ENCODE results near the gene PHLDA2. TPM values are rescaled to one million over a fixed set of nuclear protein-coding genes. Genes with fewer than 3 reads are reported as not detected.
A peak's percentile ranks its signal among the peaks of the same experiment; 100 is the strongest.

Gene PHLDA2
- total RNA-seq, 3 donors from 2014 or later = 2.0 to 2.3 TPM; not detected in 1

DNA sequence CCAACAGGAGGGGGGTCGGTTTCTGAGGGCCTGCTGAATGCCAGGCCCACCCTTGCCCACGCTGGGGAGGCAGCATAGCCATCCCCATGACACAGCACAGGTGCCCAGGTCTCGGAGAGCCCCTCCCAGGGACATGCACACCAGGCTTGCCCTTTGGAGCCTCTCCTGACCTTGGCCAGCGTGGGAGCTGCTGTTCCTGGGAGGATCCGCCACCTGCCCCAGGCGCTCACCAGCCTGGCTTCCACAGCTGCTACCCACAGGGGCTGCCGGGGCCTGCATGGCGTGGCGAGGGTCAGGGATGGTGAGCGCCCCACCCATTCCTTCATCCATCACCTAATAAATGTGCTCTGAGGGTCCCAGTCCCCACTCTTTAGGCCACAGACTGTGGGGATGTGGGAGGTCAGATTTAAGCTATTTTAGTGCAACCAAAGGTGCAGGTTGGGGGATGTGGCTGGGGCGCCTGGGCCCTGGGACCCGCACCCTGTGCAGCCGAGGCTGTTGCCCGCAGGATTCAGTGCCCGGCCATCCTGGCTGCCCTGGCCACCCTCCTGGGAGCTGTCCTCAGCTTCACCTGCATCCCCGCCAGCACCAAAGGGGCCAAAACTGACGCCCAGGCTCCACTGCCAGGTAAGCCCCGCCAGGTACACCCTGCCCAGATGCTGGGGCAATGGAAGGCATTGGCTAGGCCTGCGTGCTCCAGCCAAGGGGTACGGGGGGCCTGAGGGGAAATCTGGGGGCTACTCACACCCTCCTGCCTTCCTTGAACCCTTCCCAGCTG lies 12.9 kb downstream of the PHLDA2 start:
- Histone ChIP-seq H3K36me3 (no peaks in the 10 kb centered on the region), H3K4me3 (no peak overlapping the region), H3K9me3 (no peaks in the 10 kb centered on the region), H3K27me3 (no peaks in the 10 kb centered on the region), H3K4me1 (peaks cover 22 to 29% of the 10 kb centered on the region in 2 donors), H3K27ac (no peak overlapping the region)
- DNase-seq (ENCODE audit: low spot score in 2 of 2) = no peak
- TF ChIP-seq POLR2A (IDR thresholded peaks at IDR 0.05) (no peak), CTCF (IDR thresholded peaks at IDR 0.05) (no peak), POLR2AphosphoS5 (IDR thresholded peaks at IDR 0.05) (no peak)
- intact Hi-C loops (cut with DNase I; ENCODE audit: low total_unique reads) = no loop called here

DNA sequence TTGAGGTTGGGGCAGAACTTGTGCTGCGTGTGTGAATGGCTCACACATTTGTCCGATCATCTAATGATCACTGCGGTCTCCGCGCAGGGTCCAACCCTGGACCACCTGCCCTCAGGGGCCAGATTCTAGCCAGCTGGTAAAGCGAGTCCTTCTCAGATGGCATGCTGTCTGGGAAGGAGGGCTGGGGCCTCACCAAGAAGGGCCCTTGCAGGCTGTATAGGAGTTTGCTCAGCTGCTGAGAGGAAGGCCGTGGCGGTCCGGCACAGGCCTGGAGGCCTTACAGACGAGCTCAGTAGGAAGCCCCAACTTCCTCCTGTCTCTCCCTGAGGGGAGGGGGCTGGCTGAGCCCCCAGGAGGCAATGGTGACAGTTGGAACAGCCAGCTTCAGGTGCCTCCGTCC lies 13.7 kb downstream of the PHLDA2 start:
- Histone ChIP-seq H3K4me1 (peaks cover 22 to 33% of the 10 kb centered on the region in 2 donors), H3K4me3 (no peak overlapping the region), H3K27ac (no peak overlapping the region), H3K36me3 (no peaks in the 10 kb centered on the region), H3K9me3 (no peaks in the 10 kb centered on the region), H3K27me3 (no peaks in the 10 kb centered on the region)
- no peak for DNase-seq (ENCODE audit: low spot score in 2 of 2)
- TF ChIP-seq POLR2A (IDR thresholded peaks at IDR 0.05) (no peak), CTCF (IDR thresholded peaks at IDR 0.05) (no peak), POLR2AphosphoS5 (IDR thresholded peaks at IDR 0.05) (no peak)
- intact Hi-C loops (cut with DNase I; ENCODE audit: low total_unique reads) = no loop called here

DNA sequence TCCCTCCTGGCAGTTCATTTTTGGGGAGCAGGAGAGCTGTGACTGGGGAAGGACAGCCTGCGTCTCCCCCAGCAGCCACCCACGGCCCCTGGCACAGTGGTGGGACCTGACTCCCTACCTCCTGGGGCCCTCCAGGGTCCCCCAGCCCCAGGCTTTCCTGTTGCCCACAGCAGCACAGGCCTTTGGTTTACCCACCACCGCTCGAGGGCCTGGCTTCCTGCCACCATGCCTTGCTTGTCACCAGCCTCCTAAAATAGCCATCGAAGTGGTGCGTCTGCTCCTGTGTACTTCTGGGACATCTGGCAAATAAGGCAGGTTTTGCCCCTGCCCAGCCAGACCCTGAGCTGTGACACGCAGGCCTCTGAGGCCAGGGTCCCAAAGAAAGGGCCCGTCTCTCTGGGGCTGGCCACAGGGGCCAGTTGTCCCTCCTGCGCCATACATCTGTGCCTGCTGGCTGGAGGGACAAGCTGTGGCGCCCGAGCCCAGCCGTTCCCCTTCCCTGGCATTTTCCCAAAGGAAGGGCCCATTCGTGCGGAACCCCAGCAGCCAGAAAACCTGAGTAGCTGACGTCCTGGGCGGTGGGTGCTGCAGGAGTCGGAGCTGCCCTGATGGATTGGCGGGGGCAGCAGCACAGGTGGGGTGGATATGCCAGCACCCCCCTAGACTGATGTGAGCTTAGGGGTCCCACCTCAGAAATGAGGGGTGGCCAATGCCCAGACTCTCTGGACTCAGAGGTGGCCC lies 14.6 kb downstream of the PHLDA2 start:
- Histone ChIP-seq H3K27ac (peak overlapping the region; percentile 87 to 94), H3K36me3 (no peaks in the 10 kb centered on the region), H3K4me1 (peaks cover 22 to 33% of the 10 kb centered on the region in 2 donors), H3K27me3 (no peaks in the 10 kb centered on the region), H3K4me3 (no peak overlapping the region), H3K9me3 (no peaks in the 10 kb centered on the region)
- TF ChIP-seq POLR2AphosphoS5 (IDR thresholded peaks at IDR 0.05) (no peak), CTCF (IDR thresholded peaks at IDR 0.05) (no peak), POLR2A (IDR thresholded peaks at IDR 0.05) (no peak)
- no peak for DNase-seq (ENCODE audit: low spot score in 2 of 2)
- intact Hi-C loops (cut with DNase I; ENCODE audit: low total_unique reads) = no loop called here

- H3K27ac ChIP-seq = peak overlapping the region; percentile 87 to 94
- DNase-seq (ENCODE audit: low spot score in 2 of 2) = no peak
- H3K9me3 ChIP-seq = no peaks in the 10 kb centered on the region
- no peak overlapping the region for H3K4me3 ChIP-seq
- peaks cover 22 to 33% of the 10 kb centered on the region in 2 donors for H3K4me1 ChIP-seq
- H3K27me3 ChIP-seq = no peaks in the 10 kb centered on the region
- intact Hi-C loops (cut with DNase I; ENCODE audit: low total_unique reads) = no loop called here
- no peaks in the 10 kb centered on the region for H3K36me3 ChIP-seq
- TF ChIP-seq POLR2A (IDR thresholded peaks at IDR 0.05) = no peak
- no peak for TF ChIP-seq POLR2AphosphoS5 (IDR thresholded peaks at IDR 0.05)
- no peak for TF ChIP-seq CTCF (IDR thresholded peaks at IDR 0.05)
These were observed 15.4 kb downstream of the PHLDA2 start for GRCh38 chr11:2913776-2914175.

DNA sequence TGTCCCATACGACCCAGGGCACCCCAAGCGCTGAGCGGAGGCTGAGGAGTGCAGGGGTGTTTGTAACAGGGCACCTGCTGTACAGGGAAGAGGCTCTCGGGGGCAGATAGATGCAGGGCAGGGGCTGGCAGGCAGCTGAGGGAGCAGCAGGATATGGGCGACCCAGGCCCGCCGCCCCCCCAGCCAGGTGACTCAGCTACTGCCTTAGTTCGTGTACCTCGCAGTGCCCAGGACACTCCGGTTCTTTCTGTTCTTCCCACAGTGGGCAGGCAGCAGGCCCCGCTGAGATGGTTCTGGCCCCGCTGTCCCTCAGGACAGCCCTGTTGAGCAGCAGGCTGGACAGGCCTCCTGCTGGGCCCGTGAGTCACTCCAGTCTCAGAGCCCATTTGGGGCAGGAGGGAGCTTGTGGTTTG lies 16.2 kb downstream of the PHLDA2 start:
- intact Hi-C loops (cut with DNase I; ENCODE audit: low total_unique reads) = no loop called here
- H3K27me3 ChIP-seq = no peaks in the 10 kb centered on the region
- no peak for DNase-seq (ENCODE audit: low spot score in 2 of 2)
- H3K4me3 ChIP-seq = no peak overlapping the region
- no peaks in the 10 kb centered on the region for H3K36me3 ChIP-seq
- peak in 1 of 3 donors; percentile 14 for TF ChIP-seq CTCF (IDR thresholded peaks at IDR 0.05)
- no peak for TF ChIP-seq POLR2AphosphoS5 (IDR thresholded peaks at IDR 0.05)
- peaks cover 22 to 33% of the 10 kb centered on the region in 2 donors for H3K4me1 ChIP-seq
- peak overlapping the region; percentile 87 to 94 for H3K27ac ChIP-seq
- H3K9me3 ChIP-seq = no peaks in the 10 kb centered on the region
